CD4-positive, alpha-beta T cell treated with Interferon gamma for 1 hour (primary cell): ENCODE data around the gene ANXA2.

ENCODE experiments used
- DNase-seq: peaks from one replicate; pipeline ENCODE4 v3.0.0-alpha.2; 2020

ANXA2 gene

GRCh38 chr15:60363903-60364611 lies 33.7 kb downstream of the ANXA2 start:
- no peak for DNase-seq

GRCh38 chr15:60363087-60363549 lies 34.7 kb downstream of the ANXA2 start:
- DNase-seq, result no peak

- no peak for DNase-seq
Measured at GRCh38 chr15:60362321-60363086, 35.3 kb downstream of the ANXA2 start.

GRCh38 chr15:60359738-60360137 lies 38.0 kb downstream of the ANXA2 start:
- DNase-seq, result peak; percentile 32

DNA sequence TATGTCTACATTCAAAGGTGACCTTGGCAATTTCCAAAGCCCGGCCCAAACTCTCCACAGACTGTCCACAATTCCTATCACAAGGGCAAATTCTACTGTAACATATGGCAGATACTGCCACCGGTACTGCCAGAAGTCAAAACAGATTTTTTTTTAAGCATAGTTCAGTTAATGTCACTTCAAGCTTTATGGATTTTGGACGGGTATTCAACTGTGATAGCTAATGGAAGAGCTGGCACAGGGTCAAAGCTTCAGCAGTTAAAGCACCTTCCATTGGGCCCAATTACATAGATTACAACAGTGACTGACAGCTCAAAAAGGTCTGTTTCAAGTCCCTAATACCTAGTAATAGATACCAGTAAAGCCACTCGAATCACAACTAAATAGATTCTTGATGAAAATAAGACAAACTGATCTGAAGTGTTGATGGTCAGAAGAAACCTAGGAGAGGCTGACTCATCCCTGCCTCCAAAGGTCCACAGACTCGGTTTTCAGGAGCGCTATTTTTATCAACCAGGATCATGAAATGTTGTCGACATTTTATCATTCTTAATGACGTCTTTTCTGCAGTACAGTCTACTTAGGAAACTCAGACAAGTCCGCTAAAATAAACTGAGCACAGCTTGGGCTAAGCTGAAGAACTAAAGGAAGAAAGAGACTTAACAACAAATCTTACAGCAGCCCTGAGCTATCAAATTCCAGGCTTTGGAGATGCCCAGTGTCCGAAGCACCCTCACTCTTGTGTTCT lies 38.7 kb downstream of the ANXA2 start:
- DNase-seq, result no peak

GRCh38 chr15:60356832-60357231 lies 41.0 kb downstream of the ANXA2 start:
- DNase-seq, result no peak

DNA sequence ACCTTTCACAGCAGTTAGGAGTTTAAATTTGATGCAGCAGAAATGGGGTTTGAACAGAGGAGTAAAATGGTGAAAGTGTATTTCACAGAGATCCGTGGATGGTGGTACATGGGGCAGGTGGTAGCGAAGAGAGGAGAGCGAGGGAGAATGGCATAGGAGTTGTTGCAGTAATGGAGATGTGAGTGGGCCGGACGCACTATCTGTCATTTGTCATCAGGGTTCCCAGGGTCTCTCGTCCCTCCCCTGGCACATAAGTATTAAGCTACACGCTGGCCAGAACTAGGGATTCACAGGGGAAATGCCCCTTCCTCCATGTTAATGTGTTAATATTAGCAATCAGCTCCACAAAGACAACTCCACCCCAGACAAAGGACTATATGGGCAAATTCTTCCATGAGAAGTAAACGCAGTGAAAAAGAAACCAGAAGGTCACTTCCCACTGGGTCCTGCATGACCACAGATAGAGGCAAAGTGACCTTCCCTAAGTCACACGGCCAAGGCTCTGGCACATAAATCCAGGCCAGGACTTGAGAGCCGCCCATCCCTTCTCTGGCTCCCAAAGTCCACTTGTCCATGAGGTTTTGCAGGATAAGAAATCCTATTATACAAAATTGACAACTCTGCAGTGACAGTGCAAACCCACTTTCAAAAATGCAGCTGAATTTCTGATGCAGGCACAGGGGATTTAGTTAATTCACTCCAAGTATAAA lies 42.5 kb downstream of the ANXA2 start:
- DNase-seq, result no peak

DNA sequence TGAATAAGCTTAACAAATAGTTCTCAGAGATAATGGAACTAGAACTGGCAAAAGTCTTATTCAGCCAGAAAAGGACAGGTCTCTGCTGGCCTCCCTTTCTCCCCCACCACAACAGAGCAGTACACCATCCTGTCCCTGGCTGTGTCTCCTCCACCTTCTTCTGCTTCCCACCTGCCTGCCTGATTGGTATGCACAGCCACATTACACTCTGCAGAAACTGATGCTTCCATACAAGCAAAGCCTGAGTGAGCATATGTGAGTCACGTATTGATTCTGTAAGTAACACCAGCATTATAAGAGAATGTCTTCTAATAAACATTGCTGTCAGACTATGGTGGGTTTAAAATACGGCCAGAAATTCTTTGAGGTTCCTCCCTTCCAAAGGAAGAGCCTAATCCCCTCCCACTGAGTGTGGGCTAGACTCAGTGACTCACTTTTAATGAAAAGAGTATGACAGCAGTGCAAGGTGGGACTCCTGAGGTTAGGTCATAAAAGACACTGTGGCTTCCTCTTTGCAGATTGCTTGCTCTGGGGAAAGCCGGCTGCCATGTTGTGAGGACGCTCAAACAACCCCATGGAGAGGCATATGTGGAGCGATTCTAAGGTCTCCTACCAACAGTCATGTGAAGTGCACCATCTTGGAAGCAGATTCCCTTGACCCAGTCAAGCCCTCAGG lies 44.4 kb downstream of the ANXA2 start:
- no peak for DNase-seq

DNA sequence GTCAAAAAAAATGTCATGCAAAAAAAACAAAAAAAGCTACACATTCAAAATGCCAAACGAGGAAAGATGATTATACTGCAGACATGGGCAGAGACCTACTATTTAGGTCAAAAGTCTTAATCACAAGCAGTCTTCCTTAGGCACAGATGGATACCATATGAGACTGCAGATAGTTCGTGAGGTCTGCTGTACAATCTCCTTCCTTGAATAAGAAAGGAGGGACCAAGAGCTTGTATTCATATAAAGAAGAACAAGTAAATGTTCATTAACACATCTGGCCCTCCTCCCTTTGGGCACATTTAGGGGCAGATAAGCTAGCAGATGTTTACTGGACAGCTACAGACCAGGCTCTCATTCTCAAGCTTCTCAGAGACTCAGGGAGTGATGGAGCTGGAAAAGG lies 45.3 kb downstream of the ANXA2 start:
- DNase-seq, result no peak

GRCh38 chr15:60351066-60351465 lies 46.7 kb downstream of the ANXA2 start:
- DNase-seq, result no peak

- DNase-seq, result no peak
Measured at GRCh38 chr15:60350108-60350507, 47.7 kb downstream of the ANXA2 start.

- DNase-seq, result no peak
Measured at GRCh38 chr15:60349589-60349988, 48.2 kb downstream of the ANXA2 start.

GRCh38 chr15:60347480-60348049 lies 50.2 kb downstream of the ANXA2 start:
- no peak for DNase-seq

DNA sequence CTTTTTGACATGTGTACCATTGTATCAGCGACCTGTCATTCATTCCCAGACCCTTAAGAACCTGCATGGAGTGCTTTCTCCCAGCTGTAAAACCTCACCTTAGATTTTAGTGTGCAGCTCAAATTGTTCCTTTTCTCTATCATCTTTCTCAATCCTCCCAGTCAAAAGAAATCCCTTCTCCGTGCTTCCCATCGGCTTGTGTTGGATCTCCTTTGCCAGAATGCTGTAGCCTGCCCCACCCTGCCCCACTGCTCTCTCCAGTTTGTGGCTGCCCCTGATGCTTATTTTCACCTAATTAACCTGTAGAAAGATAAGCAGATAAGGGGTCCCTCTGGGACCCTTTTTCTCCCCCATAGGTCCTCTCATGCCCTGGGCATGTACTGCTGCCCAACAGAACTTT lies 51.1 kb downstream of the ANXA2 start:
- DNase-seq, result no peak

GRCh38 chr15:60346077-60346476 lies 51.7 kb downstream of the ANXA2 start:
- no peak for DNase-seq

DNA sequence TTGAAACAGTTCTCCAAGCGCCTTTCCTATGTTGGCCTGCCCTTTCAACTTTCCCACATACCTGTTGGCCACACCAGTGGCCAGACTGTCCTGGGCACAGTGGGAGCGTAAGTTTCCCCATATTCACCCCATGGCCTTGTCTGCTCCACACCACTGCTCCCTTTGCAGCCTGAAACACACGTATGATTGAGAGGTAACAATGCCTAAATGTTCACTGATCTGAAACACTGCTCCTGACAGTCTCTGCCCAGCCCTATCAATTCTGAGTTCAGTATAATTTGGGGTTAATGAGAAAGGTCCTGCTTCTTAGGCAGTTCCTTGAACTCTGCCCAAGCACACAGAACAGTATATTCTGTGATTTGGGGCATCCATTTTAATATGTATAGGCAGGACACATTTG lies 52.2 kb downstream of the ANXA2 start:
- DNase-seq, result no peak

- DNase-seq, result no peak
Measured at GRCh38 chr15:60344987-60345386, 52.8 kb downstream of the ANXA2 start.

GRCh38 chr15:60344461-60344860 lies 53.3 kb downstream of the ANXA2 start:
- no peak for DNase-seq

GRCh38 chr15:60343221-60343970 lies 54.4 kb downstream of the ANXA2 start:
- DNase-seq, result no peak

GRCh38 chr15:60340207-60340921 lies 57.4 kb downstream of the ANXA2 start:
- no peak for DNase-seq

DNA sequence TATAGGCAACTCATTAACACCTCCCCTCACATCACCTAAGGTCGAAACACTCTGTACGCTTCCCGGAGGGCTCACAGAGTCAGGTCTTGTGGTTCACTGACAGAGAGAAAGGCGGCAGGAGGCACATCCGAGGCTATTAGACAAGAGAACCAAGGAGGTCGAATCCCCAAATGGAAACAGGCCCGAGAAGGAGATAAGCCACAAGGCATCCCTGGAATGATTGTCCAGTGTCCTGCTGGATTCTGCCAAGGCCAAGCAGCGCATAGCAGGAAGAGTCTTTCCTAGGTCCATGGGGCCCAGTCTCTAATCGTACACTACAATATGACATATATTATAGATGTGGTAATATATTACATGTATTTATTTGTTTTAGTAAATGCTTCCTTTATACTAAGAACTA lies 58.5 kb downstream of the ANXA2 start:
- no peak for DNase-seq
